ENCODE measurements around the gene ZNF219.

The ZNF219 gene

GRCh38 chr14:21099596-21099985, 1.1 kb upstream of the ZNF219 start:
- H3K27me3 ChIP-seq (ENCODE audit: control insufficient read depth, insufficient read depth, low read length) = no peaks in the 10 kb centered on the region
- H3K9me3 ChIP-seq (ENCODE audit: control insufficient read depth, low read length) = no peaks in the 10 kb centered on the region
- H3K36me3 ChIP-seq (ENCODE audit: control insufficient read depth, insufficient read depth, low read length) = no peaks in the 10 kb centered on the region
- H3K4me3 ChIP-seq (ENCODE audit: low read length) = no peak overlapping the region
- H3K9ac ChIP-seq (ENCODE audit: low read length) = no peak overlapping the region
- H3K4me1 ChIP-seq (ENCODE audit: control insufficient read depth, insufficient read depth, low read length) = peaks cover 60% of the 10 kb centered on the region

GRCh38 chr14:21098892-21099595, 589 bp upstream of the ZNF219 start:
- H3K4me1 ChIP-seq (ENCODE audit: control insufficient read depth, insufficient read depth, low read length) = peaks cover 57% of the 10 kb centered on the region

GRCh38 chr14:21097636-21098075, 799 bp downstream of the ZNF219 start:
- Histone ChIP-seq H3K27me3 (ENCODE audit: control insufficient read depth, insufficient read depth, low read length) (no peaks in the 10 kb centered on the region), H3K36me3 (ENCODE audit: control insufficient read depth, insufficient read depth, low read length) (no peaks in the 10 kb centered on the region), H3K9me3 (ENCODE audit: control insufficient read depth, low read length) (no peaks in the 10 kb centered on the region), H3K4me3 (ENCODE audit: low read length) (no peak overlapping the region), H3K9ac (ENCODE audit: low read length) (peak overlapping the region; percentile 3), H3K4me1 (ENCODE audit: control insufficient read depth, insufficient read depth, low read length) (peaks cover 49% of the 10 kb centered on the region)

More at GRCh38 chr14:21098892-21099595, 589 bp upstream of the ZNF219 start:
- Histone ChIP-seq H3K4me3 (ENCODE audit: low read length) (peak overlapping the region; percentile 15), H3K9ac (ENCODE audit: low read length) (peak overlapping the region; percentile 72), H3K36me3 (ENCODE audit: control insufficient read depth, insufficient read depth, low read length) (no peaks in the 10 kb centered on the region), H3K27me3 (ENCODE audit: control insufficient read depth, insufficient read depth, low read length) (no peaks in the 10 kb centered on the region), H3K9me3 (ENCODE audit: control insufficient read depth, low read length) (no peaks in the 10 kb centered on the region)

DNA sequence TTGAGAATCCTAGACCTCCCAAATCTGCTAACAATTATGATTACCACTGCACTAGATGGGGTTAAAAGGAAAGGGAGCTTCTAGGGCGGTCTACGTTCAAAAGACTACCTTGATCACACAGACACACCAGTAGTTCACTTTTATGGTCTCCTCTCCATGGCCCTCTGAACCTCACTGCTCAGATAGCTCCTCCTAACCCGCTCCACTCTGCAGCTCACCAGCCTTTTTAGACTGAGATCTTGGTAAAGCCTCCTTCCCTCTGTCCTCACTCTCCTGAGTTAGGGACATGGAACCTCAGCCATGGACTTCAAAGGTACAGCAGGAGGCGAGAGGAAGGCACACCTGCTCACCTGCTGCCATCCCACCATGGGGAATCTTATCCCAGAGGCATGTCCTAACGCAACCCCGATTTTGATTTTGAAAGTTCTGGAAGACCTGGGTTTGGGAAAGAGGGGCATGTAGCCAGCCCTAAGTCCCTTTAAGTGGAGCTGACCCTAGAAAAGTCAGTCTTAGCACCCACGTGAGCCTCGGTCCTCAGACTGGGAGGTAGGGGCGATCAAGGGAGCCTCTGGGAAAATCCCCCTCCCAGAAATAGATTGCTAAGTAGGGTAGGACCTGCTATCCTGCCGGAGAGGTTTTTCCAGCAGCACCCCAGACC, 1.3 kb downstream of the ZNF219 start:
- H3K4me1 ChIP-seq (ENCODE audit: control insufficient read depth, insufficient read depth, low read length) = peaks cover 44% of the 10 kb centered on the region
- no peaks in the 10 kb centered on the region for H3K9me3 ChIP-seq (ENCODE audit: control insufficient read depth, low read length)
- no peaks in the 10 kb centered on the region for H3K36me3 ChIP-seq (ENCODE audit: control insufficient read depth, insufficient read depth, low read length)
- no peak overlapping the region for H3K4me3 ChIP-seq (ENCODE audit: low read length)
- H3K27me3 ChIP-seq (ENCODE audit: control insufficient read depth, insufficient read depth, low read length) = no peaks in the 10 kb centered on the region
- H3K9ac ChIP-seq (ENCODE audit: low read length) = peak overlapping the region; percentile 3

- no peak overlapping the region for H3K4me3 ChIP-seq (ENCODE audit: low read length)
- H3K36me3 ChIP-seq (ENCODE audit: control insufficient read depth, insufficient read depth, low read length) = no peaks in the 10 kb centered on the region
- no peaks in the 10 kb centered on the region for H3K9me3 ChIP-seq (ENCODE audit: control insufficient read depth, low read length)
- peaks cover 37% of the 10 kb centered on the region for H3K4me1 ChIP-seq (ENCODE audit: control insufficient read depth, insufficient read depth, low read length)
- H3K9ac ChIP-seq (ENCODE audit: low read length) = no peak overlapping the region
- no peaks in the 10 kb centered on the region for H3K27me3 ChIP-seq (ENCODE audit: control insufficient read depth, insufficient read depth, low read length)
Observed at GRCh38 chr14:21096438-21096837, 2.0 kb downstream of the ZNF219 start.

DNA sequence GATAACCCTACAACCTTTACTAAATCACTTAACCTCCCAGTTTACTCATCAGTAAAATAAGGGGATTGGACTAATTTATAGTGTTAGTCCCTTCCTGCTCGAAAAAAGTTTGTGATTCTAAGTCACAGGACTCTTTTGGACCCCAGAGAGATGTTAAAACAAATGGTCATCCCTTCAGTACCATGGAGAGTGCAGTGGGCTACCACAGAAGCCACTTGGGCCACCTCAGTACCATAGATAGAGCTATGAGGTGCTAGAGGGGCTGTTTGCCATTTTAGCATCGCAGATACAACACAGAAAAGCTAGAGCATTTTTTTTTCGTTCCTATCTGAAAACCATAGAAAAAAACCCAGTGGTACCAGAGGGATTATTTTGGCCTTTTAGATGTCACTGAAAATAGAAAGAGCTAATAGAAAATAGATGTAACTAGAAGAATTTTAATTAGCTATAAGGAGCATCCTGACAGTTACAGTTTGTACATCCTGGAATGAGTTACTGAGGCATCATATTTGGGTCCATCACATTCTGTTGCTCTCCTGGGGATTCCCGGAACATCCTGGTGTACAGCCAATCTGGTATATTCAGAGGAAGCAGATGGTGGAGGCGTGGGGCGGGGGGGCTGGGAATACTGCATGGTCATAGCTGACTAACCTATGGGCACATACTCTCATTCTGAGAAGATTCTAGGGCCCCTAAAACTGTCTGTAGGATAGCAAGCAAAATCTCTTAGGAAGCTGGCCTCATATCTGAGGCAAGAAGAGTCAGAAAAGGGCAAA, 2.8 kb downstream of the ZNF219 start:
- Histone ChIP-seq H3K36me3 (ENCODE audit: control insufficient read depth, insufficient read depth, low read length) (no peaks in the 10 kb centered on the region), H3K4me1 (ENCODE audit: control insufficient read depth, insufficient read depth, low read length) (peaks cover 29% of the 10 kb centered on the region), H3K27me3 (ENCODE audit: control insufficient read depth, insufficient read depth, low read length) (no peaks in the 10 kb centered on the region), H3K4me3 (ENCODE audit: low read length) (no peak overlapping the region), H3K9me3 (ENCODE audit: control insufficient read depth, low read length) (no peaks in the 10 kb centered on the region), H3K9ac (ENCODE audit: low read length) (no peak overlapping the region)

DNA sequence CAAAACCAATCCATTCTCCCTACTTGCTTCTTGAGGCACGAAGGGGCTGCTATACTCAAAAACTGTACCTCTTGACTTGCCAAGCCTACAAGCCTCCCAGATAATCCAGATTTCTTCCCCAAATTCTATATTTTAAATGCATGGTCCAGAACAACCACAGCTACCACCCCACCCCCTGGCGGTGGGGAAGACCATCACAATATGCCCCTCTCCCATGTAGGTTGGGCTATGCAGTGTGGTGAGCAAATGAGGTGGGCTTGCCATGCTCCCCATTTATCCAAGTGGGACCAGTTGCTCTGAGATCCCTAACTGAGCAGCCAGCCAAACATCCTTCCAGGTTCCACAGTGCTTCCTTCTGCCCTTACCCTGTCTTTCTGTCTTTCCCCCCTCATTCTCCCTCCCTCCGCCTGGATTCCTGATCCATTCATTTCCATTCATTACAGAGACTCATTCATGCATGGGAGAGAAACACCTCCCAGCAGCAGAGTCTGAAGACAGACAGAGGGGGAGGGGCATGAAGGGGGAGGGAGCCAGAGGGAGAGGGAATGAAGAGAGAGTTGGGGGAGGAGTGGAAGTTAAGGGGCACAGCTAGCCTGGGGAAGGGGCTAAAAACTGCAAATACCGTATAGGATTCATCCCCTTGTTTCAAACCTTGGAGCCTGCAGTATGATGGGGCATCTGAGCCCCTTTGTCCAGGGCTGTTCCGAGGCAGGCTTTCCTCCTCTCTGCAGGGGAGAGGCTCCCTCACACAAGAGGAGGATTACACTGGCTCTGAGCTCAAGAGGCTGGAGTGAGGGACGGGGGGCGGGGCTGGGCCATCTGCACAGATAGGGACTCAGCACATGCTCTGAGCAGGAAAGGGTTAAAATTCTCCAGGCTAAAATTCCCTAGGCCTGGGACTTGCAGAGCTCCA, 4.4 kb downstream of the ZNF219 start:
- Histone ChIP-seq H3K9me3 (ENCODE audit: control insufficient read depth, low read length) (no peaks in the 10 kb centered on the region), H3K9ac (ENCODE audit: low read length) (no peak overlapping the region), H3K4me1 (ENCODE audit: control insufficient read depth, insufficient read depth, low read length) (peaks cover 22% of the 10 kb centered on the region), H3K36me3 (ENCODE audit: control insufficient read depth, insufficient read depth, low read length) (peaks cover 5% of the 10 kb centered on the region), H3K4me3 (ENCODE audit: low read length) (no peak overlapping the region), H3K27me3 (ENCODE audit: control insufficient read depth, insufficient read depth, low read length) (no peaks in the 10 kb centered on the region)

DNA sequence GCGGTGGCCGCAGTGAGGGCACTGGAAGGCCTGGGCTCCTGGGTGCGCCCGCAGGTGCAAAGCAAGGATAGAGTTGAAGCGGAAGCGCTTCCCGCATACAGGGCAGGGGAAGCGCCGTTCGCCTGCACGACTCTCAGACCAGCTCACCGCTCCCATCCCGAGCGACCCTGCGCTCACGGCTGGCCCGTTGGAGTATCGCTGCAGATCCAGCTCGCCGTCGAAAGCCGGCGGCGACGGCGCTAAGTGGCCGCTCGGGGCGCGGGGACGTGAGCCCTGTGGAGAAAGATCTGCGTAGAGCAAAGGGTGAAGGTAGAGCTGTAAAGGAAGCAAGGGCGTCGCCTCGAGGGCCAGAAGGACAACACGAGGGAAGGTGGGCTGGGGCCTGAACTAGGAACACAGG, 5.4 kb downstream of the ZNF219 start:
- no peak overlapping the region for H3K9ac ChIP-seq (ENCODE audit: low read length)
- H3K27me3 ChIP-seq (ENCODE audit: control insufficient read depth, insufficient read depth, low read length) = no peaks in the 10 kb centered on the region
- peaks cover 5% of the 10 kb centered on the region for H3K36me3 ChIP-seq (ENCODE audit: control insufficient read depth, insufficient read depth, low read length)
- H3K4me3 ChIP-seq (ENCODE audit: low read length) = no peak overlapping the region
- no peaks in the 10 kb centered on the region for H3K9me3 ChIP-seq (ENCODE audit: control insufficient read depth, low read length)
- H3K4me1 ChIP-seq (ENCODE audit: control insufficient read depth, insufficient read depth, low read length) = peaks cover 19% of the 10 kb centered on the region

GRCh38 chr14:21092273-21093011, 6.0 kb downstream of the ZNF219 start:
- H3K4me1 ChIP-seq (ENCODE audit: control insufficient read depth, insufficient read depth, low read length) = peaks cover 16% of the 10 kb centered on the region
- H3K9ac ChIP-seq (ENCODE audit: low read length) = no peak overlapping the region
- peaks cover 5% of the 10 kb centered on the region for H3K36me3 ChIP-seq (ENCODE audit: control insufficient read depth, insufficient read depth, low read length)
- H3K27me3 ChIP-seq (ENCODE audit: control insufficient read depth, insufficient read depth, low read length) = no peaks in the 10 kb centered on the region
- no peaks in the 10 kb centered on the region for H3K9me3 ChIP-seq (ENCODE audit: control insufficient read depth, low read length)
- H3K4me3 ChIP-seq (ENCODE audit: low read length) = no peak overlapping the region

- Histone ChIP-seq H3K9me3 (ENCODE audit: control insufficient read depth, low read length) (no peaks in the 10 kb centered on the region), H3K36me3 (ENCODE audit: control insufficient read depth, insufficient read depth, low read length) (peaks cover 5% of the 10 kb centered on the region), H3K27me3 (ENCODE audit: control insufficient read depth, insufficient read depth, low read length) (no peaks in the 10 kb centered on the region), H3K4me1 (ENCODE audit: control insufficient read depth, insufficient read depth, low read length) (peaks cover 10% of the 10 kb centered on the region), H3K4me3 (ENCODE audit: low read length) (no peak overlapping the region), H3K9ac (ENCODE audit: low read length) (no peak overlapping the region)
Observed at GRCh38 chr14:21091821-21092272, 6.6 kb downstream of the ZNF219 start.
